HG03457 (cell line): ENCODE data around the gene INMT.

Experiments used
- ATAC-seq: cut with Tn5 transposase; IDR thresholded peaks from one replicate; pipeline ENCODE4 v1.9.1; 2021; ENCODE audit warnings: moderate number of reproducible peaks; ENCODE audit not compliant: unreplicated experiment

Gene INMT

DNA sequence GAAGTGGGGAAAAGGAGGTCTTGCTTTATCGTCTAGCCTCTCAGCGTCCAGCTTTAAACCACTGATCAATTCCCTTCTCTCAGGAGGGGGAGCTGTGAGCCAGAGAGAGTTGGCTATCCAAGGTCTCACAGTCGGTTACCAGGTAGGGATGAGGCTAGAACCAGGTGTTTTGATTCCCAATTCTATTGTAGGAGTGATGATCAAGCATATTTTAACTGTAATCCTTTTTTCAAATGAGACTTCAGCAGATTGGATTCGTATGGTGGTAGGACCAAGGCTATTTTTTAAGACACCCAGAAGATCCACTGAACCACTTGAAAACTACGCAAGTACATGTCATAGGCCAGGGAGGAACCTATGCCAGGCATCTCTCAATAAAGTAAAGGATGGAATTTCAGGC is 27.6 kb downstream of the INMT start:
- ATAC-seq: no peak

DNA sequence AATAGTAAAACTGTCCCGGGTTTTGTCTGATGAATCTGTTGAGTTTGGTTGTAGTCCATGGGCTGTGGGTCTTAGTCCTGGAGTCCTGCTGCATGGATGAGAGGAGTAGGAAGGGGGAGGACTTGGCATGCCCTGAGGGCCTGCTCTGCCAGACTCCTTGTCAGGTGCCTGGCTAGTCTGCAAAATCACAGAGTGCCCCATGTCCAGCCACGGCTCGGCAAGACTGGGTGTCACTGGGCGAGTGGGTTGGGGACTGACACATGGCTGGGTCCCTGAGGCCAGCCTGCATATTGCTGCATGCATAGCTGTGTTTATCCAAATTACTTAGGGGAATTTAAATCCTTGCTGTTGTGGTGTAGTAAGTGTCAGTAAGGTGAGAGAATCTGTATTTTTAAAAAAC is 29.0 kb downstream of the INMT start:
- no peak for ATAC-seq

DNA sequence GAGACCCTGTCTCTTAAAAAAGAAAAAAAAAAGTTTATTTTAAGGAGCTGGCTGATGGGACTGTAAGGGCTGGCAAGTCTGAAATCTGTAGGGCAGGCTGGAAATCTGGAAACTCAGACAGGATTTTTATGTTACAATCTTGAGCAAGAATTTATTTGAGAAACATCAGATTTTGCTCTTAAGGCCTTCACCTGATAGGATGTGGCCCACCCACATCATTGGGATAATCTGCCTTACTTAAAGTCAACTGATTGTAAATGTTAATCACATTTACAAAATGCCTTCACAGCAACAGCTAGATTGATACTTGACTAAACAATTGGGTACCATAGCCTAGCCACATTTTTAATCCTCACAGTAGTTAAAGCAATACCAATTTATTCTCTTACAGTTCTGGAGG is 30.8 kb downstream of the INMT start:
- ATAC-seq: no peak

DNA sequence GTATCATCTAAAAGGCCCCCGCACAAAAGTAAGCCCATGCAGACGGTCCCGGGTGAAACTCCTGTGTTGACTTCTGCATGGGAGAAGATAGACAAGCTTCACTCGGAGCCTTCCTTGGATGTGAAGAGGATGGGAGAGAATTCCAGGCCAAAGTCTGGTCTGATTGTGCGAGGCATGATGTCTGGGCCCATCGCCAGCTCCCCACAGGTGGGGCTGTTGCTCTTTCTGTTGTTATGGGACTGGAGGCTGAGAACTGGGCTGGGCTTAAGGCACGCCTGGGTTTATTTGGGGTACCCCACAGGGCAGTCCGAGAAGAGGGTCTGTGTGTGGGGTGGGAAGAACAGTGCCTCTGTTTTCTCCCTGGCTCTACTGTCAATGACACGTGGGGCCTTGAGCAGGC is 33.9 kb downstream of the INMT start:
- ATAC-seq: no peak

DNA sequence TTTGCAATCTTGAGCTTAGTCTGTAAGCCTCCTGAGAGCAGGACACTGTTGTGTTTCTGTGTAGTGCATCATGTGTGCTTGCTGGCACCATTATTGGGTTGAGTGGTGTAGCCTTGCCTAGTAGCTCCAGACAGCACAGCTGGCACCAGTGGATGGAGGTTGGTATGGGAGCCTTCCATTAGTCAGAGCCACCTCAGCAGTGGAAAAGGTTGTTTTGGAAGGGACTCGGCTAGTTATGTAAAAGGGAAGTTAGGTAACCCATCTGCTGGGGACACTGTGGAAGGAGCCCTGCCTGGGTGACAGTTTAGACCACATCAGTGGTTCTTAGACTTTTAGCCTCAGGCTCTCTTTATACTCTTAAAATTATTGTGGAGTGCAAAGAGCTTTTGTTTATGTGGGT is 35.6 kb downstream of the INMT start:
- ATAC-seq: no peak

DNA sequence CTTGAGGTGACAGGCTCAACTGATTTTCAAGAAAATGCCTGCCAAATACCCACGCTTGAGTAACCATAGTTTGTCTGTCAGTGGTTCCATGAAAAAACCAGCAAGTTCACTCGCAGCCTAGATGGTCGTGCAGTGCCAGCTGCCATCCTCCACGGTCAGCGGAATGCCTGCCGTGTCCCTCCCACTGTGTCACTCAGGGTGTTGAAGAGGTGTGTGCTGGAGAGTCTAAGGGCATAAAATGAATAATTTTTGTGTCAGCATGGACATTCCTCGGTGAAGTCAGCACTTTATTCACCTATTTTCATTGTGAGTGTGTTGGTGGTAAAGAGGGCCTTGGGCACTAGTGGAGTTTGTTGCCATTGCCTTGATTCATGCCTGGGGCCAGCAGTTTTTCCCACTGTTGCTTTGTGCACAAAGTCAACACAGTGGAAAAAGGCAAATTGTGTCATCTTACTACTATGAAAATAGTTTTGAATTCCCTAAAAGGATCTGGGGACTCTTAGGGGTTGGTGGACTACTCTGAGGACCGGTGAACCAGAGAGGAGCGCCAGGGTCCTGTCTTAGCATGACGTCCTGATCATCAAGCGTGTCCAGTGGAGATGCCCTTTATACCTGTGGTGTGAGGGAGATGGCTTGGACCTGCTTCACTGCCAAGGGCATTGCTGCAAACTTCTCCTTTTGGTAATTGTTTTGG is 36.9 kb downstream of the INMT start:
- no peak for ATAC-seq

DNA sequence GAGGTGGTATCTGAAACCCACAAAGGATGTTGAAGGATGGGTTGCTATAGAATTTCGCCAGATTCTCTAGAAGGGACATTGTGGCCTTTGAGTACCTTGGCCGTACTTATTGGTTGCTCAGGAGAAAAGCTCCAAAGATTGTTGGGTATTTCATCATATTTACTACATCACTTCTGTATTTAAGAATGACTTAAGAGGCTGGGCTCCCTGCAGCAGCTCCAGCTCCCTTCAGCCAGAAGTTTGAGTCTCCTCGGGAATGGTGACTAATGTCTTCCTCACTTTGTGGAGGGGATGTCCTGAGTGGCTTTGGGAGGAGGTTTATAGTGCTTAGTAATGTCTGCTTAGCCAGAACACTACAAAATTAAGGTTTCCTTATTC is 37.4 kb downstream of the INMT start:
- no peak for ATAC-seq

DNA sequence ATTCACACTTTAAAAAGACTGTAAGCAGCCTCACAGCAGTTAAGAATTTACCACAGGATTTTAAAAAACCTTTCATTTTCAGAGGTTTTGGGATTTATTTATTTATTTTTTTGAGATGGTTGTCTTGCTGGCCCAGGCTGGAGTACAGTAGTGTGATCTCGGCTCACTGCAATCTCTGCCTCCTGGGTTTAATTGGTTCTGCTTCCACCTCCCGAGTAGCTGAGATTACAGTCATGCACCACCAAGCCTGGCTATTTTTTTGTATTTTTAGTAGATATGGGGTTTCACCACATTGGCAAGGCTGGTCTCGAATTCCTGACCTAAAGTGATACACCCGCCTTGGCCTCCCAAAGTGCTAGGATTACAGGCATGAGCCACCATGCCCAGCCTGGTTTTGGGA is 38.4 kb downstream of the INMT start:
- no peak for ATAC-seq

DNA sequence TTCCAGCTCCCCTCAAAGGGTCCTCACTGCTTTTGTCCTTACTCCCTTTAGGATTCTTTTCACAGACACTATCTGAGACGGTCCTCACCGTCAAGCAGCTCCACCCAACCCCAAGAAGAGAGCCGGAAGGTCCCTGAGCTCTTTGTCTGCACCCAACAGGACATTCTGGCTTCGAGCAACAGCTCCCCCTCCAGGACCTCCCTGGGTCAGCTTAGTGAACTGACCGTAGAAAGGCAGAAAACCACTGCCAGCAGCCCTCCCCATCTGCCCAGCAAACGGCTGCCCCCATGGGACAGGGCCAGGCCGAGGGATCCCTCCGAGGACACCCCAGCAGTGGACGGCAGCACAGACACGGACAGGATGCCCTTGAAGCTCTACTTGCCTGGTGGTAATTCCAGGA is 39.2 kb downstream of the INMT start:
- ATAC-seq: no peak

DNA sequence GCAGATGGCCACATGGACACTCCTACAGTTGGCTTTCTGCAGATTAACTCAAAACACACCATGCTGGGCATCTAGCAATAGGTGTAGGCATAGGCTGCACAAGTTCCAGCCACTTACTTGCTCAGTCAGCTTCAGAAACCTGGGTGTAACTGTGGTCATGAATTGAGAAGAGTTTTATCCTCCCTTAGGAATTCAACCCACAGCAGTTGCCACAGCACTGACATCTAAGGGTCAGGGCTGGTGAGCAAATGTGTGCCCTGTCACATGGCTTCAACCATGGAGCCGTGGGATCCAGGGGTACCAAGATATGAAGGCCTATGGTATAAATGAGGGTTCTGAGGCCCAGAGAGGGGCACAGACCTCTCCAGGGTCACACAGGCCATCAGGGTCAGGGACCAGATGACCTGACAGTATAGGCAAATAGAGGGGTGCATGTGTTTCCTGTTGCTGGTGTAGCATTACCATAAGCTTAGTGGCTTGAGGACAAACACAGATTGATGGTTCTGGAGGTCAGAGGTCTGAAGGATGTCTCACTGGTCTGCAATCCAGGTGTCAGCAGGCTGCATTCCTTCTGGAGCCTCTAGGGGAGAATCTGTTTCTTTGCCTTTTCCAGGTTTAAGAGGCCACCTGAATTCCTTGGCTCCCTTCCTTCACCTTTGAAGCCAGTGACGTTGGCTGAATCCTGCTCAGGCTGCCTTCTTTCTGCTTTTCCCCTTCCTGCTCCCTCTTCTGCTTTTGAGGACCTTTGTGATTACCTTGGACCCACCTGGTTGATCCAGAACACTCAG is 43.4 kb downstream of the INMT start:
- no peak for ATAC-seq

DNA sequence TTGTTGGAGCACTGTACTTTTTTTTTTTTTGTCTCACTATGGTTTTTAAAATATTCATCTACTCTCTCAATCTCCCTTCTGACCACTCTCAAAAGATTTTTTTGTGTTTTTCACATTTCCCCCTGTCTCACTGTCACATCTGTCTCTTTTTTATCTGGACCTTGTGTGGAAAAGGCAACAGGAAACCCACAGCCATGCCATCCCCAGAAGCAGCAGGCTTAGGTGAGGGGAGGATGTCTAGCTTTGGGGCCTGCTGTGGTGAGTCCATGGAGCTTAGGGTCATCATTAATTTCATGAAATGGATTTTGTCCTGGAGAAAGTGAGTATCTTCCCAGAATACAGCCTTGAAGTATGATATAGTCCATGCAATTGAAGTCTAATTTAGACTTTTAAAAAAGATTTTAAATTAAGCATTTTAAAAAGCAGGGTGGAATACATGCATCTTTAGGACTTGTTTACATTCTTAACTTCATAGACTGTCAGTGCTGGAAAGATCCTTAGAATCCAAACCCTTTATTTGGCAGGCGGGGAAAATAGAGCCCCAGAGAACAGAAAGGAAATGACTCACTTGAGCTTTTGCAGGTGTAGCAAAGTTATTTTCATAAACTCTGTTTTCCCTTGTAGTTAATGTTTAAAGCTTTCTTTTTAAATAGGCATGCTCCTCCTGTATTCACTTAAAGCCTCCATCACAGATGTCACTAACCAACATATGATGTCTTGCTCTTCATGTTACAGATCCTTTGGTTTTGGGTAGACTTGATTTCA is 44.4 kb downstream of the INMT start:
- no peak for ATAC-seq

DNA sequence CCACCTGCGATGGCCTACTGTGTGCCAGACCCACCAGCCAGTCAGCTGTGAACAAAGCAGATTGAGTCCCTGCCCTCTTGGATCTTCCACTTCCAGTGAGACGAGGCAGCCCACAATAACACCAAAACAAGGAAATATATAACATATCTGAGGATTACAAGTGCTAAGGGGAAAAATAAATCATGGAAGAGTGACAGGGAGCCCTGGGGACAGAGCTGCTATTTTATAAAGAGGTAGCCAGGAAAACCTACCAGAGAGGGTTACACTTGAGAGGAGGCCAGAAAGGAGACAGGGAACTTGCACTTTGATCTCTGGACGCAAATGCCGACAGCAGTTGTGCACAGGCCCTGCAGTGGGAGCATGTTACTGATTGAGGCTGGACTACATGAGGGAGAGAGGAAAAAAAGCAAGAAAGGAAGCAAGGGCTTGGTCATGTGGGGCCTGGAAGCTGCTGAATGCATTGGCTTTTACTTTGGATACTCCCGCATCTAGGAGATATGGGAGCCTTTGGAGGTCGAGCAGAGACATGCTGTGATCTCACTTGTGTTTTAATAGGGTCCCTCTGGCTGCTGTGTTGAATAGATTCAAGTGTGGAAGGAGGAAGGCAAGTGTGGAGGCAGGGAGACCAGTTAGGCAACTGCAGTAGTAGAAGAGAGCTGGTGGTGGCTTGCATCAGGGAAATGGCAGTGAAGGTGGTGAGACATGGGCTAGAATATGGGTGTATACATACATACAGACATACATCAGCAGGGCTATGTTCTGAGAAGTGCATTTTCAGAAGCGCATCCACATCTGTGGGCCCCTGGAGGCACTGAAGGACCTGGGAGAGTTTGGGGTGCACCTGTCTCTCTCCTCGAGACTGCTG is 45.5 kb downstream of the INMT start:
- ATAC-seq: no peak

DNA sequence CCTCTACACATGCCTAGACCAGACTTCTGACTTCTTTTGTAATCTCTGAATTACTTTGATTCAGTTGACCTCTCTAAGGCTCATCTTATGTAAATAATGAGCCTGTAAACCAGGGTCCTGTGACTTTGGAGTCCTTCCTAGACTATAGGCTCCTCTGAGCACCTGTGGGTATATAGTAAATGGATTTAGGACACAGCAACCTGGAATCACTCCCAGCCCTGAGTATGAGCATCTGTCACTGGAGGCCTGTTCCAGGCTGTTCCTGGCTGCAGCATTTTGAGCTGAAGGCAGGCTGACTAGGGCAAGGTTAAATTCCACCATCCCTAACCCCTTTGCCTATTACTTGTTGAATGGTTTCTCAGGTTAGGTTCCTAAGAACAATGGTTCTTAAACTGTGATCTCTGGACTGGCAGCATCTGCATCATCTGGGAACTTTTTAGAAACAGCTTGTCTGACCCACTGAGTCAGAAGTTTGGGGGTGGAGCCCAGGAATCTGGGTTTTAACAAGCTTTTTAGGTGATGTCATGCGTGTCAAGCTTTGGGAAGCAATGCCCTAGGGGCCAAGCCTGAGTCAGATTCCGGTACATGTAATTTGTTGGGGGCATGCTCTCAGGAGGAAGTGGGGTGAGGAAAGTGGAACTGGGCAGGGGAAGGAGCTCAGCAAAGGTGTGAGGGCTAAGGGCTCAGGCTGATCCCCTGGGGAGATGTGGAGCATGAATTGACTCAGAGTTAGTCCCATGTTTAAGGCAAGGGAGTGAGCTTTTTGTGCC is 47.5 kb downstream of the INMT start:
- ATAC-seq: peak; percentile 80

DNA sequence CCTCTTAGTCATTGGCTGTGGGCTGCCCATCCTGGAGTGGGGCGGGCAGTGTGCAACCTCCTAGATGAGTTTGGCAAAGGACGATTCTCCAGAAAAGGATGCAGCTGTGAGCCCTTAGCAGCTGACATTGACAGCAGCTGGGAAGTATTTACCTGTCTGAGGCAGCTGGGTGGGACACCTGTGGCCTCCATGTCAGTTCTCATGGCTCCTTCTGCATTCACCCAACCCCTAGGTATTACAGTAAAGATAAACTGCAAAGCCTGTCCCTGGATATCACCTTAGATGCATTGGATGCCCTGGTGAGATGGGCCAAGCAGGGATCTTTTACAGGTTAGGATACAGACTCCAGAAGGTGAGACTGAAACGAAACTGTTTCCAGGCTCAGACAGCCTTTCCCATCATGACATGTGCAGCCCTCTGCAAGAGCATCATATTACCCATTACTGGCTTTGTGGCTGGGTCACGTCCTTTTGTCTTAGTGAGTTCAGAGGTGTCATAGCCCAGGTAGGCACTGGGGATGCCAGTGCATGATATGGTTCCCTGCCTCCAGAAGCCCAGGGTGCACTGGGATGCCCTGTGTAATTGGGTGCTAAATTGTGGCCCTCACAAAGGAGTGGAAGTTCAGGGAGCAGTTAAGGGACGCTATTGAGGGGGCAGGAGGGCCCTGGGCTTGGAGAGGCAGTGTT is 48.2 kb downstream of the INMT start:
- ATAC-seq: no peak

DNA sequence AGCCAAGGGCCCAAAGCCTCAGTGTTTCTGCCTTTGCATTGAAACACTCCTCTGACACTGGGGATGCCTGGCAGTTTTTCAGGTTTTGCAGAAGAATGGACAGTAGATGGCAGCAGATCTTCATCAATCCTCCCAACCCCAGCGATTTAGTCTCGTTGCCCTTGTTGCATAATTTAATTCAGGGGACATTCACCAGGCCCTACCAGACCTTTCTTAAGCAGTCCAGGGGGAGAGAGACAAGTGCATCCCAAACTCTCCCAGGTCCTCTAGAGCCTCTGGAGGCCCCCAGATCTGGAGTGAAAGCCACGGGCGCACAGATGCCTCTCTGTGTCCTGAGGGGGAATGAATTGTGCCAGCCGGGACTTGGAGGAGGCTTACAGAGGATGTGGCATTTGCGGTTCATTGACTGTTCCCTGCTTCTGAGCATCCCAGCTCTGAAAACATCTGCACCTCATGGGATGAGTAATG is 48.9 kb downstream of the INMT start:
- ATAC-seq: no peak

DNA sequence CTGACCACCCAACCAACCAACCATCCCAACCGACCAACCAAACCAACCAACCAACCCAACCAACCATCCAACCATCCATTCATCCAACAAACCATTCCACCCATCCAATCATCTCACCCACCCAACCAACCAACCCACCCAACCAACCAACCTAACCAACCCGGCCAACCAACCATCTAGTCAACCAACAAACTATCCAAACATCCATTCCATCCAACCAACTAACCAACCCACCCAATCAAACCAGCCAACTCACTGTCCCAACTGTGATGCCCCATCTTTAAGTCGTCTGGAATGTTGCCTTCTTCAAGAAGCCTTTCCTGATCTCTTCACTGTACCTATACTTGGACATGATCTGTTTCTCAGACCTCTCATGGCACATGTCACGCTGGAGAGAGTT is 50.9 kb downstream of the INMT start:
- ATAC-seq: no peak

DNA sequence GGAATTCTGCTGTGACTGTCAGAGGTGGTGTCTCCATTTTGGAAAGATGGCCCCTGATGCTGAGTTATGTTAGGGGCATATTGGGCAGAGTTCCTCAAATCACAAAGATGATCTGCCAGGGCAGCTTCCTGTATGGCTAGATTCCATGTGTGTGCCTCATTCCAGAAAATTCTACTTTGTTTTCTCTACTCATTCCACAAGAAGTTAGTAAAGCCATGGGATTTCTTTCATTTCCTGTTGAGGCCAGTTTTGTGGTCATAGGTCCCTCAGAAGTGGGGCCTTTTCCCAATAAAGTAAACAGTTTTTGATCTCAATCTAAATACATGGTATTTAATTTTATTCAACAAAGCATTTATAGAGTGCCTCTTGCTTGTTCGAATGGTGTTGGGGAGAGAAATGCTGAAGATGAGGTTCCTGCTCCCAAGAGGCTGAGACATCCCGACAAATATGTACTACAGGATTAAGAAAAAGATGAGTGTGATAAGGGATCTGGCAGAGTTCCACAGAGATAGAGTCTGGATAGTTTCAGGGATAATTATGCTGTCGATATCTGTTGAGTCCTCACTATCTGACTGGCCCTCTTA is 52.2 kb downstream of the INMT start:
- ATAC-seq: no peak

DNA sequence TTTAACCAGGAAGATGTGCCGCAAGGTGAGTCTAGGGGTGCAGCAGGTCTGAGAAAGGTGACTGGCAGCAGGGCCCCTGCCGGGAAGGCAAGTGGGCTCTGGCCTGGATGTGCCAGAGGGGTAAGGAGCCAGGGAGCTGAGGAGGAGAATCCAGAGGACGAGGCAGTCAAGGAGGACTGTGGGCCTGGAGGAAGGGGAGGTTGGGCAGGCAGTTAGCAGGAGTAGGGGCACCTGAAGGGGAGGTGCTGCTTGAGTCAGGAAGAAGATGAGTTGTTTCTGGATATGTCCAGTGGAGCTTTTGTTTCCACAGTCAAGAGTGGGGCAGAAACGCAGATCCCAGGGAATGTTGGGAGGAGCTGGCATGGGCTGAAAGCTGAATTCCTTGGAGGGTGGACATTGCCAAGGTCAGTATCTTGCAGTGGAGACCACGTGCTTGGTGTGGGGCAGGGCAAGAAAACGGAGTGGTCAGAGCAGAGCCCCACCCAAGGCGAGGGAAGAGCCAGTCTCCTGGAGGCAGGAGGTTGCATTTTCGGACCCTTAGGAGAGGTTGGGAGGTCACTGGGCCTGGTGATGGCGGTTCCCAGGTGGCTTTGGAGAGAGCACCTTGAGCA is 53.3 kb downstream of the INMT start:
- no peak for ATAC-seq

DNA sequence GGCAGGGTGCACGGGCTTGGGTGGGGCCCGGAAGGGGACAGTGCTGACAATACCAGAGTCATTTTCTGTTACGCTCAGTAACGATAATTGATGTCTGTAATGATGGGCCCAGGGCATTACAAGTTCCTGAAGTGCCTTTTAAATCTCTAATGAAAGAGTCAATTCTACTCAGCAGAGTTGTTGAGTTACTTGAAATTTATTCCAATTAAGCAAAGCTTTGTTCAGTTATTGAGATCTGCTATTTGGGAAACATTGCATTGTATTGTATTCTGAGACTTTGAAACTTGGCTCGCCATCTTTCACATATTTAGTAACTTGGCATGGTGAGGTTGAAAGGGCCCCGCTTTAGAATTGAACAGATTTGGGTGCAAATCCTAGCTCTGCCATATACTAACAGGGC is 54.0 kb downstream of the INMT start:
- no peak for ATAC-seq
